ENCODE results near the gene CCT7.

Gene CCT7

GRCh38 chr2:73269686-73270465, 35.8 kb downstream of the CCT7 start:
- DNase-seq, result no peak

- DNase-seq, result no peak
Observed at GRCh38 chr2:73272270-73272669, 38.2 kb downstream of the CCT7 start.

- DNase-seq, result no peak
Observed at GRCh38 chr2:73279852-73280251, 45.7 kb downstream of the CCT7 start.

GRCh38 chr2:73281244-73281643, 47.1 kb downstream of the CCT7 start:
- DNase-seq, result no peak

GRCh38 chr2:73282924-73283544, 48.9 kb downstream of the CCT7 start:
- DNase-seq, result no peak

- peak; percentile 66 for DNase-seq
Observed at GRCh38 chr2:73283545-73284295, 49.6 kb downstream of the CCT7 start.

- peak; percentile 87 for DNase-seq
Observed at GRCh38 chr2:73284296-73285158, 50.4 kb downstream of the CCT7 start, which contains the start of gene FBXO41. TSS of gene FBXO41 (minus strand) at chr2:73284478. CDS start at chr2:73269630, 14,848 bp downstream.

GRCh38 chr2:73285159-73285739, 51.1 kb downstream of the CCT7 start:
- DNase-seq, result no peak

- DNase-seq, result no peak
Observed at GRCh38 chr2:73286134-73286655, 52.1 kb downstream of the CCT7 start.

- no peak for DNase-seq
Observed at GRCh38 chr2:73289304-73289703, 55.2 kb downstream of the CCT7 start.

- peak; percentile 78 for DNase-seq
Observed at GRCh38 chr2:73290049-73290839, 56.1 kb downstream of the CCT7 start.

- DNase-seq, result peak; percentile 83
Observed at GRCh38 chr2:73291093-73291460, 57.0 kb downstream of the CCT7 start.

- no peak for DNase-seq
Observed at GRCh38 chr2:73291461-73292315, 57.6 kb downstream of the CCT7 start.

- no peak for DNase-seq
Observed at GRCh38 chr2:73292316-73292905, 58.3 kb downstream of the CCT7 start.

GRCh38 chr2:73292906-73293533, 58.9 kb downstream of the CCT7 start:
- DNase-seq, result no peak

- DNase-seq, result peak; percentile 96
Observed at GRCh38 chr2:73293534-73294171, 59.5 kb downstream of the CCT7 start, which contains the start of gene EGR4. TSS of gene EGR4 (minus strand) at chr2:73293548. CDS start at chr2:73293317, 231 bp downstream.

GRCh38 chr2:73294239-73294638, 60.1 kb downstream of the CCT7 start:
- no peak for DNase-seq

- no peak for DNase-seq
Observed at GRCh38 chr2:73295751-73296400, 61.8 kb downstream of the CCT7 start.
